H1 (cell line): Measurements from ENCODE around the gene FHAD1. TPM values are rescaled to one million over a fixed set of nuclear protein-coding genes. Genes with fewer than 3 reads are reported as not detected.

Source experiments
- CHD1 ChIP-seq: IDR thresholded peaks from 2 replicates; pipeline ENCODE4 v1.6.1; 2012; ENCODE audit warnings: low read depth, low read length, improper control_type of control experiment
- GTF2F1 ChIP-seq: IDR thresholded peaks from 2 replicates; pipeline ENCODE4 v1.6.1; 2012; ENCODE audit warnings: low read depth, low read length, improper control_type of control experiment, borderline replicate concordance
- POU5F1 ChIP-seq: IDR thresholded peaks from 2 replicates; pipeline ENCODE4 v1.6.1; 2011; ENCODE audit warnings: low read depth, mild to moderate bottlenecking, low read length, moderate library complexity
- SP2 ChIP-seq: IDR thresholded peaks from 2 replicates; pipeline ENCODE4 v1.6.1; 2012; ENCODE audit warnings: mild to moderate bottlenecking, low read length, inconsistent platforms
- TAF7 ChIP-seq: optimal IDR thresholded peaks from 2 replicates; pipeline ENCODE3; 2011; ENCODE audit warnings: low read depth, mild to moderate bottlenecking, inconsistent platforms, low read length, moderate library complexity, borderline replicate concordance
- TBP ChIP-seq: IDR thresholded peaks from 2 replicates; pipeline ENCODE4 v1.6.1; 2011; ENCODE audit warnings: low read depth, low read length, improper control_type of control experiment
- polyA plus RNA-seq, 7 experiments: library from polyadenylated mRNA; depleted of rRNA in 3 of 7; stranded (reverse) in 5 of 7; unstranded in 2 of 7; fragments of >200 nt in 5 of 7; fragments of 200-250 nt in 2 of 7; gene quantifications; 1 replicate in 5 of 7; 2 replicates in 1 of 7; 4 replicates in 1 of 7; pipeline versions ENCODE4 v1.2.1 to v1.2.3, GENCODE V29; 2011 to 2013; ENCODE audit warnings: missing spikeins in 2 of 7, mixed read lengths in 2 of 7
- total RNA-seq: library from RNA; stranded (reverse); fragmentation: NEBNext Ultra II Directional; extraction: Animal tissue kit (Norgen Biotek cat#: 25700); gene quantifications from 2 replicates; pipeline ENCODE4 v1.2.1, GENCODE V29; 2021

The FHAD1 gene
- total and polyA plus RNA-seq, 2 of the 8 experiments (the other 6 are each of a cell fraction or from before 2014, with no cell fraction given), result 0.39 to 0.69 TPM

DNA sequence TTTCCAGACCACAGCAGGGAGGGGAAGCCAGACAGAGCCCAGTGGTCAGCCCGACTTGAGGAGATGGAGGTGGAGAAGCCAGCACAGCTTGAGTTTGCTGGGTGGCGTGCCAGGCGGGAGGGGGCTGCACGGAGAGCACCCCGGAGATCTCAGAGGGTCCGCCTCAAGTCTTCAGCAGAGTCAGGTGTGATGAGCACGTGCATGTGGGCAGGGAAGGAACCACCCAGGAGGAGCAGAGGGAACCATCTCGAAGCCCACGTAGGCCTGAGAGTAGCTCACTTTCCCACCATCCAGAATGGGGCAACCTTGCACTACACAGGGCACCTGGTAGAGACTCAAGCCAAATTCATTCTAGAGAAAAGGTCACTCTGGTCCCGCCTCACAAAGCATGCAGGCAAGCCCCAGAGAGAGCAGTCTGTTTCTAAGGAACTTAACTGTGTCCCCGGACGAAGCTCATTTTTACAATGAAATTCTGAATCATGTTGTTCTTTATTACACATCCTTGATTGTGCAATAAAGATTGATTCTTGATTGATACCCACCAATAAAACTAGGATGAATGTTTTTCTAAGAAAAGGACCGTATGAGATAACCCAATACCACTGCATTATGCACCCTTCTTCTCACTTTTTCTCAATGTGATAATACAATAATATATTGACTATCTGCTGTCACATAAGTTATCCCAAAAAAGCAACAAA, 64.2 kb downstream of the FHAD1 start (continued):
- TF ChIP-seq SP2 (no peak), TAF7 (no peak), TBP (no peak), CHD1 (no peak), POU5F1 (no peak), GTF2F1 (no peak)
